GM23248 (cell line): ENCODE results near the gene RAB40B.

Experiments
- EZH2 ChIP-seq: fragments of 200-600 bp; sonication (generic); IDR thresholded peaks from 2 replicates; pipeline ENCODE4 v1.6.1; 2018; ENCODE audit warnings: antibody characterized with exemption, mild to moderate bottlenecking; ENCODE audit not compliant: insufficient read depth, poor library complexity, severe bottlenecking
- EZH2phosphoT487 ChIP-seq: fragments of 200-600 bp; sonication (generic); IDR thresholded peaks from 2 replicates; pipeline ENCODE4 v1.6.1; 2018; ENCODE audit warnings: antibody characterized with exemption, moderate library complexity, mild to moderate bottlenecking, low read depth; ENCODE audit not compliant: insufficient read depth

GRCh38 chr17:82732118-82732743 is 33.7 kb upstream of the RAB40B start:
- TF ChIP-seq EZH2phosphoT487 (no peak), EZH2 (no peak)
